SK-N-SH (cell line): ENCODE results near the gene PEX5. TPM values are rescaled to one million over a fixed set of nuclear protein-coding genes. Genes with fewer than 3 reads are reported as not detected.
A peak's percentile ranks its signal among the peaks of the same experiment; 100 is the strongest.

Experiments
- CTCF ChIA-PET: fragments of 300-600, 350-600 bp; formaldehyde crosslinking; extraction: SDS; loops from one replicate; lab custom pipeline; 2021; lab: Yijun Ruan, JAX
- POLR2A ChIA-PET: fragments of 350-600 bp; sonication (Branson Sonifier 250); formaldehyde crosslinking; extraction: SDS; loops from one replicate; lab custom pipeline; 2020; ENCODE audit warnings: antibody characterized with exemption, inconsistent platforms; lab: Yijun Ruan, JAX
- DNase-seq: peaks from one replicate; pipeline ENCODE4 v3.0.0; 2012
- H2AFZ ChIP-seq: fragments of 200-600 bp; sonication (generic); 2 replicates; pipeline ENCODE4 v1.8.1; 2016; ENCODE audit warnings: antibody characterized with exemption, mild to moderate bottlenecking, low read depth
- H3F3A ChIP-seq: fragments of 200-600 bp; sonication (generic); replicated peaks from 2 replicates; pipeline ENCODE3; 2016; ENCODE audit warnings: antibody characterized with exemption, mild to moderate bottlenecking; ENCODE audit not compliant: insufficient read depth
- H3K27ac ChIP-seq, 2 experiments: fragments of 200-500 bp in 1 of 2; fragments of 200-600 bp in 1 of 2; sonication (Bioruptor generic) in 1 of 2; sonication (generic), shearing (Covaris generic) in 1 of 2; 2 replicates each; pipeline versions ENCODE4 v1.5.1 to v1.6.1; 2014 to 2016; ENCODE audit warnings: low read depth in 2 of 2, inconsistent platforms in 1 of 2, low read length in 1 of 2, mild to moderate bottlenecking in 1 of 2, mixed read lengths in 1 of 2
- H3K27me3 ChIP-seq: fragments of 200-600 bp; sonication (generic), shearing (Covaris generic); 2 replicates; pipeline ENCODE4 v1.6.1; 2016; ENCODE audit warnings: mixed run types; ENCODE audit not compliant: insufficient read depth
- H3K36me3 ChIP-seq, 2 experiments: fragments of 200-500 bp in 1 of 2; fragments of 200-600 bp in 1 of 2; sonication (Bioruptor generic) in 1 of 2; sonication (generic) in 1 of 2; replicated peaks in 1 of 2; 2 replicates each; pipeline versions ENCODE3 to v1.5.1; 2014 to 2016; ENCODE audit warnings: low read length in 1 of 2, mild to moderate bottlenecking in 1 of 2; ENCODE audit not compliant: insufficient read depth in 2 of 2, control insufficient read depth in 1 of 2
- H3K4me1 ChIP-seq, 2 experiments: fragments of 200-500 bp in 1 of 2; fragments of 200-600 bp in 1 of 2; sonication (Bioruptor generic) in 1 of 2; sonication (generic), shearing (Covaris generic) in 1 of 2; 2 replicates each; pipeline versions ENCODE4 v1.5.1 to v1.6.1; 2014 to 2016; ENCODE audit warnings: low read depth in 1 of 2, low read length in 1 of 2, mixed run types in 1 of 2; ENCODE audit not compliant: insufficient read depth in 2 of 2, control insufficient read depth in 1 of 2
- H3K4me2 ChIP-seq: fragments of 200-600 bp; sonication (generic), shearing (Covaris generic); 2 replicates; pipeline ENCODE4 v1.6.1; 2017; ENCODE audit warnings: mixed run types
- H3K4me3 ChIP-seq, 2 experiments: fragments of 200-500 bp in 1 of 2; fragments of 200-600 bp in 1 of 2; sonication (Bioruptor generic) in 1 of 2; sonication (generic), shearing (Covaris generic) in 1 of 2; 2 replicates each; pipeline versions ENCODE4 v1.5.1 to v1.8.1; 2014 to 2016; ENCODE audit warnings: low read depth in 2 of 2, inconsistent platforms in 1 of 2, low read length in 1 of 2, mild to moderate bottlenecking in 1 of 2, mixed read lengths in 1 of 2, moderate library complexity in 1 of 2
- H3K79me2 ChIP-seq: fragments of 200-600 bp; sonication (generic); 2 replicates; pipeline ENCODE4 v1.8.1; 2017; ENCODE audit warnings: mild to moderate bottlenecking; ENCODE audit not compliant: insufficient read depth
- H3K9ac ChIP-seq: fragments of 200-600 bp; sonication (generic); 2 replicates; pipeline ENCODE4 v1.6.1; 2017; ENCODE audit warnings: mixed run types
- H3K9me2 ChIP-seq: fragments of 200-600 bp; sonication (generic); 2 replicates; pipeline ENCODE4 v1.6.1; 2017; ENCODE audit warnings: mixed run types
- H3K9me3 ChIP-seq: fragments of 200-600 bp; sonication (generic); 2 replicates; pipeline ENCODE4 v1.6.1; 2017; ENCODE audit warnings: mixed run types, mild to moderate bottlenecking, moderate library complexity
- H4K20me1 ChIP-seq: fragments of 200-600 bp; sonication (generic); 2 replicates; pipeline ENCODE4 v1.6.1; 2017; ENCODE audit warnings: mild to moderate bottlenecking, mixed run types; ENCODE audit not compliant: insufficient read depth
- CHD2 ChIP-seq: fragments of 150-350 bp; IDR thresholded peaks from 2 replicates; pipeline ENCODE4 v1.6.1; 2018; ENCODE audit warnings: low read length; ENCODE audit not compliant: partially characterized antibody
- EP300 ChIP-seq, 2 experiments: IDR thresholded peaks; 2 replicates each; pipeline versions ENCODE4 v1.4.0 to v1.6.1; 2012; ENCODE audit warnings: borderline replicate concordance in 1 of 2, low read depth in 1 of 2, low read length in 1 of 2
- GABPA ChIP-seq: IDR thresholded peaks from 2 replicates; pipeline ENCODE4 v1.4.0; 2012; ENCODE audit warnings: low read depth, mild to moderate bottlenecking
- GATA2 ChIP-seq: sonication (generic); formaldehyde crosslinking; IDR thresholded peaks from 2 replicates; pipeline ENCODE4 v1.5.0; 2020; ENCODE audit warnings: mild to moderate bottlenecking, missing genetic modification reagents
- MXI1 ChIP-seq: IDR thresholded peaks from 2 replicates; pipeline ENCODE4 v1.6.1; 2012; ENCODE audit warnings: mild to moderate bottlenecking, low read depth, low read length, improper control_type of control experiment
- NFIC ChIP-seq: IDR thresholded peaks from 2 replicates; pipeline ENCODE4 v1.4.0; 2012; ENCODE audit warnings: borderline replicate concordance
- NRF1 ChIP-seq: IDR thresholded peaks from 2 replicates; pipeline ENCODE4 v1.6.1; 2012; ENCODE audit warnings: low read depth, mild to moderate bottlenecking, low read length
- PBX3 ChIP-seq: IDR thresholded peaks from 2 replicates; pipeline ENCODE4; 2012
- POLR2AphosphoS5 ChIP-seq: IDR thresholded peaks from 2 replicates; pipeline ENCODE4 v1.6.1; 2012; ENCODE audit warnings: low read depth, low read length
- RCOR1 ChIP-seq: fragments of 150-350 bp; IDR thresholded peaks from 2 replicates; pipeline ENCODE4 v1.6.1; 2017; ENCODE audit warnings: antibody characterized with exemption, low read length
- REST ChIP-seq: IDR thresholded peaks from 2 replicates; pipeline ENCODE4 v1.6.1; 2012; ENCODE audit warnings: mild to moderate bottlenecking, low read depth, low read length, moderate library complexity
- RFX5 ChIP-seq: IDR thresholded peaks from 2 replicates; pipeline ENCODE4 v1.6.1; 2012; ENCODE audit warnings: mild to moderate bottlenecking, improper control_type of control experiment, low read length
- RXRA ChIP-seq: IDR thresholded peaks from 2 replicates; pipeline ENCODE4 v1.4.0; 2012; ENCODE audit warnings: low read depth, mild to moderate bottlenecking, borderline replicate concordance
- SMC3 ChIP-seq: IDR thresholded peaks from 2 replicates; pipeline ENCODE4 v1.6.1; 2012; ENCODE audit warnings: low read depth, low read length, improper control_type of control experiment
- TAF1 ChIP-seq: IDR thresholded peaks from 2 replicates; pipeline ENCODE4 v1.6.1; 2012; ENCODE audit warnings: low read depth, mild to moderate bottlenecking, low read length, moderate library complexity, borderline replicate concordance
- USF1 ChIP-seq: IDR thresholded peaks from 2 replicates; pipeline ENCODE4 v1.4.0; 2012; ENCODE audit warnings: low read depth, borderline replicate concordance
- WGBS: methylation state at CpG from one replicate; pipeline ENCODE4 v1.1.6; 2017; ENCODE audit warnings: low lambda C conversion rate; 5-methylcytosine and 5-hydroxymethylcytosine counted together
- polyA plus RNA-seq, 3 experiments: library from polyadenylated mRNA; depleted of rRNA; stranded (reverse); fragments of >200 nt; gene quantifications; 2 replicates each; pipeline ENCODE4 v1.2.3, GENCODE V29; 2012
- TF ChIP-seq, protein P1 (sequence below): fragments of 150-350 bp; IDR thresholded peaks from 2 replicates; pipeline ENCODE4 v1.6.1; 2017; ENCODE audit warnings: antibody characterized with exemption, low read length, low read depth, borderline replicate concordance
- TF ChIP-seq, protein P2 (sequence below): fragments of 150-350 bp; IDR thresholded peaks from 2 replicates; pipeline ENCODE4 v1.6.1; 2016; ENCODE audit warnings: mild to moderate bottlenecking, low read depth, low read length

PEX5 gene
- polyA plus RNA-seq, 1 of the 3 experiments (the other 2 are of a cell fraction), result 22.6 TPM

DNA sequence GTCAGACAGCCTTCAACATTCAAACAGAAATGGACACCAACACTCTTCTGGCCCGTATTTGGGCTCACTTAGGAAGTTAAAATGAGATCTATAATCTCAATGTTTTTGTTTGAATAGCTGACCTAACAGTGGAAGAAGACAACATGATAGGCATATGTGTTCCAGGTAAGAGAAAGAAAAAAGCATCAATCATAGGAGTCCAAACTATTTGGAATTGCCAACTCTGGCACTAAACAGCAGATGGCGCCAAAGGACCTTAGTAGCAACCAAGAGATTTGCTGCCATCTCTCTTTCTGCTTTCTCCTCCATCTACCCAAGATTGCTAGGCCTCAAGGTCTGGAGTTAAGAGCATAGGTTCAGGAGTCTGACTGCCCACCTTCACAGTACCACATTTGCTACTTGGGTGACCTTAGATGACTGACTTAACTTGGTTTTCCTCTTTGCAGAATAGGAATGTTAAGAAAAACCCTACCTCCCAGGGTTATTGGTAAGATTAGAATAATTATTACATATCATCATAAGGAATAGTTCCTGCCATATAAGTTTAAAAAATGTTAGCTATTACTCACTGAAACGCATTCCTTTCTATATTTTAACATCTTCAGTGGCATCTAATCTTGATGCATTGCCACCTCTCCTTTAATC, 30.2 kb downstream of the PEX5 start (continued):
- no peak for TF ChIP-seq USF1
- TF ChIP-seq GATA2 (CRISPR knock-in tag), result no peak
- no peak for TF ChIP-seq RXRA
- TF ChIP-seq REST, result no peak
- peak; percentile 97 for TF ChIP-seq SMC3
- TF ChIP-seq POLR2AphosphoS5, result no peak
- no peak for TF ChIP-seq MXI1
- TF ChIP-seq, all 33 proteins: peak for 3

DNA sequence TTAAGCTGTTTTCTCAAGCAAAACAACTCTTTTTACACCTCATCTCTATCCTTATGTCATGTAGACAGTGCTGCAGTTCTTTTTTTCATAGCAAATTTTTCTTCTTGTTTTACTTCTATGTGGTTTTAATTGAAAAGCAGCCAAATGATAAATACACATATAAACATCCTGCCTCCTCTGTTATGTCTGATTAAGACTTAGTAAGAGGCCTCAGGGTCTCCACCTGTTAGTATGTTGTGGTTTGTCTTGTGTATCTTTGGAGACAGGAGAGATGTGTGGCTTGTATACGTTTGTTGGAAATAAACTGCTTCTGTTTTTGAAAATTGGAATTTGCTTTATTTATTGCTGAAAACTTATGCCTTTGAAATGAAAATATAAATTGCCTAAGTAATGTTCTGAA, 32.0 kb downstream of the PEX5 start:
- no peaks in the 10 kb centered on the region for H4K20me1 ChIP-seq
- no peaks in the 10 kb centered on the region for H3K36me3 ChIP-seq
- no peak overlapping the region for H3K4me2 ChIP-seq
- ChIA-PET POLR2A (no interaction called here), CTCF (interaction anchor here (0.9 to 3.4 kb wide), 5 partner anchors 12 to 419 kb away, joined by 3 to 17 read pairs (median 4); no protein-coding TSS in a partner anchor)
- WGBS, result 10% methylated on average over 1 of the region's 1 CpG
- H3K9me2 ChIP-seq, result no peaks in the 10 kb centered on the region
- no peak overlapping the region for H3K4me3 ChIP-seq
- no peak overlapping the region for H3K9ac ChIP-seq
- H3F3A ChIP-seq, result no peaks in the 10 kb centered on the region
- TF ChIP-seq NRF1, result no peak
- TF ChIP-seq TAF1, result no peak
- TF ChIP-seq RCOR1, result no peak
- TF ChIP-seq CHD2, result no peak
- H3K79me2 ChIP-seq, result no peaks in the 10 kb centered on the region
- no peaks in the 10 kb centered on the region for H3K4me1 ChIP-seq
- H3K27me3 ChIP-seq, result peaks cover 10% of the 10 kb centered on the region; the same call in 1 of the 2 replicates
- no peak for DNase-seq
- no peaks in the 10 kb centered on the region for H3K9me3 ChIP-seq
- no peak overlapping the region for H3K27ac ChIP-seq
- H2AFZ ChIP-seq, result no peak overlapping the region

DNA sequence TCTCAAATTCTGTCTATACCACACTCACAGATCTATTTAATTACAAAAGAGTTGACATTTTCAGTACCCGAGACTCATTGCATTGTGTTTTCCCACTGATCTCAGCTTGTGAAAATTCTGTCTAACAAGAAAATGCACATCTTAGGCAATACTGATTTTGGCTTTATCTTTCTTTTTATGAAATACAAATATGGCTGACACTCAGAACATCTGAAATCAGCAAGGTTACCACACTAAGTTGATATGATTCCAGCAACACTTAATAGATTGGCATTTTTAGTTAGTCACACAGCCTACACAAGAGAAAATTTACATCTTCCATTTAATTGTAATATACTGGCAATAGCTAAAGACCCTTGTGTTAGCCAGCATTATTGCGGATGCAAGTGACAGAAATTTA, 40.3 kb downstream of the PEX5 start:
- Histone ChIP-seq H2AFZ (no peak overlapping the region), H3K27ac (no peak overlapping the region), H3K9me2 (no peaks in the 10 kb centered on the region), H4K20me1 (no peaks in the 10 kb centered on the region), H3K4me1 (no peaks in the 10 kb centered on the region), H3K4me2 (no peak overlapping the region), H3K9ac (no peak overlapping the region), H3K36me3 (no peaks in the 10 kb centered on the region), H3K79me2 (no peaks in the 10 kb centered on the region), H3F3A (no peaks in the 10 kb centered on the region), H3K27me3 (no peaks in the 10 kb centered on the region; the same call in 1 of the 2 replicates), H3K4me3 (no peak overlapping the region), H3K9me3 (no peaks in the 10 kb centered on the region)
- ChIA-PET POLR2A (no interaction called here), CTCF (no interaction called here)
- DNase-seq, result no peak
- 15% methylated on average over 2 of the region's 2 CpGs for WGBS
- TF ChIP-seq GABPA (no peak), RFX5 (no peak), NFIC (no peak), EP300 (IDR thresholded peaks at IDR 0.05; ENCODE audit: borderline replicate concordance in 1 of 2, low read depth in 1 of 2, low read length in 1 of 2) (no peak), PBX3 (no peak)
- TF ChIP-seq, protein P1, sequence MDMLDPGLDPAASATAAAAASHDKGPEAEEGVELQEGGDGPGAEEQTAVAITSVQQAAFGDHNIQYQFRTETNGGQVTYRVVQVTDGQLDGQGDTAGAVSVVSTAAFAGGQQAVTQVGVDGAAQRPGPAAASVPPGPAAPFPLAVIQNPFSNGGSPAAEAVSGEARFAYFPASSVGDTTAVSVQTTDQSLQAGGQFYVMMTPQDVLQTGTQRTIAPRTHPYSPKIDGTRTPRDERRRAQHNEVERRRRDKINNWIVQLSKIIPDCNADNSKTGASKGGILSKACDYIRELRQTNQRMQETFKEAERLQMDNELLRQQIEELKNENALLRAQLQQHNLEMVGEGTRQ, result no peak
- TF ChIP-seq, protein P2, sequence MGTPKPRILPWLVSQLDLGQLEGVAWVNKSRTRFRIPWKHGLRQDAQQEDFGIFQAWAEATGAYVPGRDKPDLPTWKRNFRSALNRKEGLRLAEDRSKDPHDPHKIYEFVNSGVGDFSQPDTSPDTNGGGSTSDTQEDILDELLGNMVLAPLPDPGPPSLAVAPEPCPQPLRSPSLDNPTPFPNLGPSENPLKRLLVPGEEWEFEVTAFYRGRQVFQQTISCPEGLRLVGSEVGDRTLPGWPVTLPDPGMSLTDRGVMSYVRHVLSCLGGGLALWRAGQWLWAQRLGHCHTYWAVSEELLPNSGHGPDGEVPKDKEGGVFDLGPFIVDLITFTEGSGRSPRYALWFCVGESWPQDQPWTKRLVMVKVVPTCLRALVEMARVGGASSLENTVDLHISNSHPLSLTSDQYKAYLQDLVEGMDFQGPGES, result no peak
